Upper lobe of left lung (tissue), 6 donors: ENCODE measurements around the gene BMP5. TPM values are rescaled to one million over a fixed set of nuclear protein-coding genes. Genes with fewer than 3 reads are reported as not detected.

Experiments used
- ATAC-seq, 2 donors: fragments of 200-7000 bp; cut with Tn5 transposase; one replicate each; pipeline ENCODE4 v1.9.1; 2022; ENCODE audit warnings: mild to moderate bottlenecking in 2 of 2, moderate library complexity in 2 of 2; ENCODE audit not compliant: low FRiP score in 2 of 2
- DNase-seq, 2 donors: peaks; one replicate each; pipeline ENCODE4 v3.0.0-alpha.2; 2019 to 2020
- H3K27ac ChIP-seq, 4 donors: fragments of 200-600 bp; sonication (generic); one replicate each; pipeline ENCODE4 v1.5.1; 2016 to 2019
- H3K27me3 ChIP-seq, 4 donors: fragments of 200-600 bp; sonication (generic); one replicate each; pipeline ENCODE4 v1.5.1; 2017 to 2019
- H3K36me3 ChIP-seq, 4 donors: fragments of 200-600 bp; sonication (generic); one replicate each; pipeline ENCODE4 v1.5.1; 2016 to 2019
- H3K4me1 ChIP-seq, 4 donors: fragments of 200-600 bp; sonication (generic); one replicate each; pipeline ENCODE4 v1.5.1; 2018 to 2019
- H3K4me3 ChIP-seq, 4 donors: fragments of 200-600 bp; sonication (generic); one replicate each; pipeline ENCODE4 v1.5.1; 2017 to 2019; ENCODE audit warnings: mild to moderate bottlenecking in 2 of 4, moderate library complexity in 1 of 4
- H3K9me3 ChIP-seq, 4 donors: fragments of 200-600 bp; sonication (generic); one replicate each; pipeline ENCODE4 v1.5.1; 2018 to 2019
- CTCF ChIP-seq, 6 experiments: fragments of 450-650 bp in 4 of 6; fragments of 200-600 bp in 2 of 6; sonication (generic) in 2 of 6; IDR thresholded peaks; one replicate each; pipeline ENCODE4 v1.5.1; 2016 to 2019; ENCODE audit warnings: antibody characterized with exemption in 6 of 6
- EP300 ChIP-seq, 4 donors: sonication (generic); formaldehyde crosslinking; IDR thresholded peaks; one replicate each; pipeline ENCODE4 v1.5.1; 2017; ENCODE audit warnings: antibody characterized with exemption in 4 of 4, control low read depth in 2 of 4
- POLR2A ChIP-seq, 4 donors: fragments of 450-650 bp; IDR thresholded peaks; one replicate each; pipeline ENCODE4 v1.5.1; 2016 to 2017; ENCODE audit warnings: antibody characterized with exemption in 4 of 4, mild to moderate bottlenecking in 2 of 4
- POLR2AphosphoS5 ChIP-seq, 2 donors: sonication (generic); formaldehyde crosslinking; IDR thresholded peaks; one replicate each; pipeline ENCODE4 v1.5.1; 2017; ENCODE audit warnings: antibody characterized with exemption in 2 of 2
- WGBS, 2 donors: methylation state at CpG; one replicate each; pipeline ENCODE4 v1.1.5; 2017 to 2018; 5-methylcytosine and 5-hydroxymethylcytosine counted together
- total RNA-seq, 6 donors: library from RNA; depleted of rRNA in 4 of 6; stranded (reverse); fragments of >200 nt in 4 of 6; gene quantifications; one replicate each; pipeline versions ENCODE4 v1.1.0 to v1.2.1, GENCODE V29; 2016 to 2021
- donor health status: DM: no; HTN: no; CAD: no; lungs with moderate emphysema.
- donor health status: DM: no; HTN: yes; CAD: no; lungs with severe emphysema.

Gene BMP5
- total RNA-seq, 6 donors from 2014 or later: 3.2 to 16.8 (median 5.7) TPM

GRCh38 chr6:55892749-55893357 lies 17.5 kb upstream of the BMP5 start:
- Histone ChIP-seq H3K27ac (no peak overlapping the region), H3K9me3 (no peaks in the 10 kb centered on the region), H3K36me3 (no peaks in the 10 kb centered on the region), H3K4me3 (no peak overlapping the region), H3K4me1 (no peaks in the 10 kb centered on the region), H3K27me3 (no peaks in the 10 kb centered on the region)
- TF ChIP-seq POLR2AphosphoS5 (IDR thresholded peaks at IDR 0.05) (no peak), POLR2A (IDR thresholded peaks at IDR 0.05) (no peak), EP300 (IDR thresholded peaks at IDR 0.05) (no peak), CTCF (IDR thresholded peaks at IDR 0.05) (no peak)
- DNase-seq (no peak), ATAC-seq (peak in 1 of 2 donors; percentile 32)
- WGBS, 2 donors: 75 to 77% methylated on average over 4 of the region's 4 CpGs

- no peak overlapping the region for H3K4me3 ChIP-seq
- ATAC-seq (no peak), DNase-seq (no peak)
- no peaks in the 10 kb centered on the region for H3K36me3 ChIP-seq
- no peak overlapping the region for H3K27ac ChIP-seq
- no peaks in the 10 kb centered on the region for H3K27me3 ChIP-seq
- H3K4me1 ChIP-seq: no peaks in the 10 kb centered on the region
- no peaks in the 10 kb centered on the region for H3K9me3 ChIP-seq
- TF ChIP-seq POLR2AphosphoS5 (IDR thresholded peaks at IDR 0.05) (no peak), POLR2A (IDR thresholded peaks at IDR 0.05) (no peak), EP300 (IDR thresholded peaks at IDR 0.05) (no peak), CTCF (IDR thresholded peaks at IDR 0.05) (no peak)
- 82 to 86% methylated on average over 6 of the region's 6 CpGs for WGBS, 2 donors
Measured at GRCh38 chr6:55888917-55889316, 13.5 kb upstream of the BMP5 start.

GRCh38 chr6:55886185-55886836 lies 10.9 kb upstream of the BMP5 start:
- H3K36me3 ChIP-seq: no peaks in the 10 kb centered on the region
- DNase-seq (no peak), ATAC-seq (no peak)
- H3K4me3 ChIP-seq: no peak overlapping the region
- no peak overlapping the region for H3K27ac ChIP-seq
- H3K27me3 ChIP-seq: no peaks in the 10 kb centered on the region
- peak in 2 of 6 experiments; percentile 14 to 23 for TF ChIP-seq CTCF (IDR thresholded peaks at IDR 0.05)
- no peak for TF ChIP-seq POLR2A (IDR thresholded peaks at IDR 0.05)
- TF ChIP-seq POLR2AphosphoS5 (IDR thresholded peaks at IDR 0.05): no peak
- TF ChIP-seq EP300 (IDR thresholded peaks at IDR 0.05): no peak
- H3K9me3 ChIP-seq: no peaks in the 10 kb centered on the region
- 85 to 88% methylated on average over 3 of the region's 3 CpGs for WGBS, 2 donors
- peaks cover 0 to 8% (median 0%) of the 10 kb centered on the region in 4 donors for H3K4me1 ChIP-seq

- H3K27ac ChIP-seq: no peak overlapping the region
- no peaks in the 10 kb centered on the region for H3K27me3 ChIP-seq
- no peak overlapping the region for H3K4me3 ChIP-seq
- H3K36me3 ChIP-seq: no peaks in the 10 kb centered on the region
- H3K9me3 ChIP-seq: no peaks in the 10 kb centered on the region
- peaks cover 0 to 8% (median 0%) of the 10 kb centered on the region in 4 donors for H3K4me1 ChIP-seq
- ATAC-seq (peak in 1 of 2 donors; percentile 32), DNase-seq (no peak)
- TF ChIP-seq POLR2A (IDR thresholded peaks at IDR 0.05) (no peak), POLR2AphosphoS5 (IDR thresholded peaks at IDR 0.05) (no peak), CTCF (IDR thresholded peaks at IDR 0.05) (no peak), EP300 (IDR thresholded peaks at IDR 0.05) (no peak)
- 66 to 77% methylated on average over 1 of the region's 1 CpG for WGBS, 2 donors
Measured at GRCh38 chr6:55882718-55883569, 7.6 kb upstream of the BMP5 start.
